H1 (cell line): ENCODE results near the gene MTFMT. TPM values are rescaled to one million over a fixed set of nuclear protein-coding genes. Genes with fewer than 3 reads are reported as not detected.

ENCODE experiments used
- CTCF ChIA-PET: fragments of 300-600 bp; sonication (Branson Sonifier 250); formaldehyde crosslinking; loops from one replicate; lab custom pipeline; 2021; ENCODE audit not compliant: partially characterized antibody; lab: Charles Lee
- POLR2A ChIA-PET: fragments of 300-600 bp; sonication (Branson Sonifier 250); formaldehyde crosslinking; loops from one replicate; lab custom pipeline; 2021; ENCODE audit warnings: inconsistent platforms; ENCODE audit not compliant: partially characterized antibody; lab: Charles Lee
- DNase-seq, 2 experiments: peaks; one replicate each; pipeline versions ENCODE4 v3.0.0 to v3.0.0-alpha.2; 2010 to 2022; ENCODE audit warnings: low spot score in 2 of 2, low read depth in 1 of 2, mixed read lengths in 1 of 2
- FAIRE-seq: peaks from 2 replicates; lab custom pipeline; 2011; peaks lifted over from hg19 to GRCh38; lab: Jason Lieb, UNC
- H2AFZ ChIP-seq: 2 replicates; pipeline ENCODE4 v1.8.1; 2012; ENCODE audit warnings: low read length, inconsistent platforms
- H2AK5ac ChIP-seq: 2 replicates; pipeline ENCODE4 v1.6.1; 2013; ENCODE audit warnings: low read depth, low read length
- H2BK120ac ChIP-seq: replicated peaks from 2 replicates; pipeline ENCODE3; 2013; ENCODE audit warnings: low read depth, low read length, inconsistent platforms
- H2BK12ac ChIP-seq: 2 replicates; pipeline ENCODE4 v1.6.1; 2013; ENCODE audit warnings: low read depth, low read length
- H2BK15ac ChIP-seq: 2 replicates; pipeline ENCODE4 v1.6.1; 2013; ENCODE audit warnings: low read length
- H2BK20ac ChIP-seq: 2 replicates; pipeline ENCODE4 v1.6.1; 2013; ENCODE audit warnings: low read length
- H2BK5ac ChIP-seq: 2 replicates; pipeline ENCODE4 v1.6.1; 2013; ENCODE audit warnings: low read depth, low read length
- H3K14ac ChIP-seq: 2 replicates; pipeline ENCODE4 v1.6.1; 2013; ENCODE audit warnings: inconsistent platforms; ENCODE audit not compliant: insufficient read length
- H3K18ac ChIP-seq: 2 replicates; pipeline ENCODE4 v1.6.1; 2013; ENCODE audit warnings: low read length; ENCODE audit errors: extremely low read depth
- H3K23ac ChIP-seq: 2 replicates; pipeline ENCODE4 v1.6.1; 2013; ENCODE audit warnings: inconsistent platforms; ENCODE audit not compliant: insufficient read length
- H3K23me2 ChIP-seq: 2 replicates; pipeline ENCODE4 v1.6.1; 2013; ENCODE audit warnings: low read depth, low read length
- H3K27ac ChIP-seq: 2 replicates; pipeline ENCODE4 v1.6.1; 2011; ENCODE audit warnings: low read depth, low read length, inconsistent platforms
- H3K27me3 ChIP-seq, 4 experiments: replicated peaks in 1 of 4; 1 replicate in 1 of 4; 2 replicates in 3 of 4; pipeline versions ENCODE4 v1.6.1 to v1.8.1; 2011 to 2013; ENCODE audit warnings: low read length in 3 of 4, mild to moderate bottlenecking in 3 of 4, inconsistent platforms in 2 of 4, mixed read lengths in 2 of 4, moderate library complexity in 1 of 4; ENCODE audit not compliant: control insufficient read depth in 3 of 4, insufficient read depth in 3 of 4; ENCODE audit errors: extremely low read depth in 1 of 4
- H3K36me3 ChIP-seq, 4 experiments: 2 replicates each; pipeline versions ENCODE4 v1.6.1 to v1.8.1; 2011 to 2013; ENCODE audit warnings: mild to moderate bottlenecking in 4 of 4, low read length in 3 of 4, moderate library complexity in 2 of 4, control low read depth in 1 of 4, inconsistent platforms in 1 of 4; ENCODE audit not compliant: insufficient read depth in 4 of 4, control insufficient read depth in 2 of 4
- H3K4ac ChIP-seq: replicated peaks from 2 replicates; pipeline ENCODE3; 2013; ENCODE audit warnings: low read length, low read depth, mixed read lengths, inconsistent platforms; ENCODE audit not compliant: insufficient read length
- H3K4me1 ChIP-seq, 4 experiments: replicated peaks in 1 of 4; 1 replicate in 1 of 4; 2 replicates in 3 of 4; pipeline versions ENCODE4 v1.6.1 to v1.8.1; 2011 to 2013; ENCODE audit warnings: low read length in 3 of 4, inconsistent platforms in 2 of 4, mixed read lengths in 1 of 4; ENCODE audit not compliant: insufficient read depth in 4 of 4, control insufficient read depth in 3 of 4
- H3K4me2 ChIP-seq, 2 experiments: 2 replicates each; pipeline versions ENCODE4 v1.6.1 to v1.8.1; 2011 to 2013; ENCODE audit warnings: low read depth in 2 of 2, low read length in 2 of 2, control low read depth in 1 of 2, inconsistent platforms in 1 of 2, mild to moderate bottlenecking in 1 of 2; ENCODE audit not compliant: insufficient read depth in 1 of 2
- H3K4me3 ChIP-seq, 4 experiments: fragments of 200-600, 300-600 bp in 1 of 4; sonication (generic), shearing (Covaris generic), sonication (Bioruptor Twin) in 1 of 4; 2 replicates each; pipeline versions ENCODE4 v1.5.1 to v1.8.1; 2011 to 2016; ENCODE audit warnings: low read length in 4 of 4, low read depth in 3 of 4, control low read depth in 2 of 4, inconsistent platforms in 2 of 4, mild to moderate bottlenecking in 2 of 4, mixed read lengths in 1 of 4, moderate library complexity in 1 of 4; ENCODE audit not compliant: insufficient read depth in 2 of 4; ENCODE audit errors: extremely low read depth in 1 of 4
- H3K56ac ChIP-seq: replicated peaks from 2 replicates; pipeline ENCODE3; 2013; ENCODE audit warnings: low read depth, mild to moderate bottlenecking, mixed read lengths, low read length, inconsistent platforms; ENCODE audit not compliant: insufficient read length
- H3K79me1 ChIP-seq: 2 replicates; pipeline ENCODE4 v1.6.1; 2013; ENCODE audit warnings: low read depth, low read length, control low read depth
- H3K79me2 ChIP-seq, 2 experiments: 2 replicates each; pipeline versions ENCODE4 v1.6.1 to v1.8.1; 2012 to 2013; ENCODE audit warnings: low read length in 2 of 2, mild to moderate bottlenecking in 2 of 2, inconsistent platforms in 1 of 2; ENCODE audit not compliant: insufficient read depth in 2 of 2, control insufficient read depth in 1 of 2
- H3K9ac ChIP-seq, 4 experiments: replicated peaks in 1 of 4; 1 replicate in 1 of 4; 2 replicates in 3 of 4; pipeline versions ENCODE4 v1.6.1 to v1.8.1; 2011 to 2013; ENCODE audit warnings: low read depth in 3 of 4, low read length in 3 of 4, control low read depth in 2 of 4, mild to moderate bottlenecking in 2 of 4, moderate library complexity in 2 of 4, inconsistent platforms in 1 of 4; ENCODE audit errors: extremely low read depth in 1 of 4
- H3K9me3 ChIP-seq, 2 experiments: 2 replicates each; pipeline versions ENCODE4 v1.6.1 to v1.8.1; 2012 to 2013; ENCODE audit warnings: mild to moderate bottlenecking in 2 of 2, moderate library complexity in 2 of 2, control low read depth in 1 of 2, inconsistent platforms in 1 of 2, low read depth in 1 of 2, low read length in 1 of 2, mixed read lengths in 1 of 2; ENCODE audit not compliant: insufficient read depth in 2 of 2
- H4K20me1 ChIP-seq, 2 experiments: replicated peaks in 1 of 2; 2 replicates each; pipeline versions ENCODE3 to v1.8.1; 2011 to 2013; ENCODE audit warnings: inconsistent platforms in 2 of 2, low read length in 2 of 2, mild to moderate bottlenecking in 1 of 2; ENCODE audit not compliant: insufficient read depth in 2 of 2, control insufficient read depth in 1 of 2
- H4K5ac ChIP-seq: 2 replicates; pipeline ENCODE4 v1.6.1; 2013; ENCODE audit warnings: low read length, low read depth, mixed read lengths, inconsistent platforms; ENCODE audit not compliant: insufficient read length
- H4K8ac ChIP-seq: 2 replicates; pipeline ENCODE4 v1.8.0; 2013; ENCODE audit warnings: mild to moderate bottlenecking, moderate library complexity, low read length, inconsistent platforms; ENCODE audit not compliant: insufficient read depth; ENCODE audit errors: extremely low read depth
- H4K91ac ChIP-seq: replicated peaks from 2 replicates; pipeline ENCODE3; 2013; ENCODE audit warnings: low read length, mixed read lengths, inconsistent platforms; ENCODE audit not compliant: insufficient read length
- ASH2L ChIP-seq: fragments of 200-600, 300-600 bp; sonication (generic); IDR thresholded peaks from one replicate; pipeline ENCODE4 v1.7.1; 2017; ENCODE audit warnings: low read length
- CBX8 ChIP-seq: fragments of 300-800, 300-1000 bp; sonication (generic); IDR thresholded peaks from 2 replicates; pipeline ENCODE4 v1.7.1; 2016; ENCODE audit warnings: low read depth, low read length, borderline replicate concordance
- MAX ChIP-seq: IDR thresholded peaks from 2 replicates; pipeline ENCODE4 v1.6.1; 2012; ENCODE audit warnings: inconsistent platforms
- NRF1 ChIP-seq: IDR thresholded peaks from 2 replicates; pipeline ENCODE4 v1.6.1; 2011; ENCODE audit warnings: mild to moderate bottlenecking, low read depth, low read length, improper control_type of control experiment
- POLR2AphosphoS5 ChIP-seq: IDR thresholded peaks from 2 replicates; pipeline ENCODE4 v1.6.1; 2011; ENCODE audit warnings: low read depth, low read length
- RBBP5 ChIP-seq: IDR thresholded peaks from 2 replicates; pipeline ENCODE4 v1.7.1; 2012; ENCODE audit warnings: low read depth, mild to moderate bottlenecking, inconsistent platforms, low read length, moderate library complexity, borderline replicate concordance
- RXRA ChIP-seq: IDR thresholded peaks from 2 replicates; pipeline ENCODE4 v1.6.1; 2011; ENCODE audit warnings: low read depth, mild to moderate bottlenecking, low read length, moderate library complexity; ENCODE audit not compliant: insufficient read depth
- TAF1 ChIP-seq: IDR thresholded peaks from 2 replicates; pipeline ENCODE4 v1.6.1; 2011; ENCODE audit warnings: mild to moderate bottlenecking, low read depth, low read length
- WGBS, 2 experiments: shearing (Covaris generic) in 1 of 2; methylation state at CpG; one replicate each; pipeline versions ENCODE4 v1.1.6 to v1.1.7; 2013 to 2015; ENCODE audit warnings: low lambda C conversion rate in 2 of 2, mixed read lengths in 2 of 2, inconsistent platforms in 1 of 2, low coverage in 1 of 2, missing lambda C conversion rate in 1 of 2; ENCODE audit not compliant: insufficient replicate concordance in 2 of 2, insufficient coverage in 1 of 2, insufficient read length in 1 of 2; ENCODE audit errors: extremely low coverage in 1 of 2, missing lambda C conversion rate in 1 of 2; 5-methylcytosine and 5-hydroxymethylcytosine counted together
- long read RNA-seq, 2 experiments: library from RNA in 1 of 2; library from capped mRNA in 1 of 2; stranded (forward); transcript quantifications; one replicate each; pipeline ENCODE4 v2.0.0, GENCODE V29; 2021; ENCODE audit warnings: inconsistent platforms in 1 of 2
- polyA minus RNA-seq, 3 experiments: library from RNA; depleted of rRNA, polyadenylated mRNA; stranded (reverse); fragments of >200 nt; gene quantifications; 1 replicate in 2 of 3; 2 replicates in 1 of 3; pipeline ENCODE4 v1.2.3, GENCODE V29; 2011
- polyA plus RNA-seq, 7 experiments: library from polyadenylated mRNA; depleted of rRNA in 3 of 7; stranded (reverse) in 5 of 7; unstranded in 2 of 7; fragments of >200 nt in 5 of 7; fragments of 200-250 nt in 2 of 7; gene quantifications; 1 replicate in 5 of 7; 2 replicates in 1 of 7; 4 replicates in 1 of 7; pipeline versions ENCODE4 v1.2.1 to v1.2.3, GENCODE V29; 2011 to 2013; ENCODE audit warnings: missing spikeins in 2 of 7, mixed read lengths in 2 of 7
- total RNA-seq: library from RNA; stranded (reverse); fragmentation: NEBNext Ultra II Directional; extraction: Animal tissue kit (Norgen Biotek cat#: 25700); gene quantifications from 2 replicates; pipeline ENCODE4 v1.2.1, GENCODE V29; 2021

Gene MTFMT
- total RNA-seq (16.5 and 20.8 TPM in 2 replicates), polyA plus RNA-seq (2011; rRNA removed) (6.8 and 7.7 TPM in 2 replicates), polyA minus RNA-seq (2011; rRNA and poly(A)+ RNA removed) (7.6 and 7.7 TPM in 2 replicates)
- polyA plus RNA-seq (2011; cell fraction: cytosol; rRNA removed): 10.5 TPM
- 4.2 TPM for polyA plus RNA-seq (2011; cell fraction: nucleus; rRNA removed)
- 9.7 to 15.8 TPM (median 10.5 TPM) in 4 replicates for polyA plus RNA-seq (2012, experiment 1 of 2)
- polyA plus RNA-seq (2012, experiment 2 of 2): 9.9 TPM
- 14.6 TPM for polyA plus RNA-seq (2013, experiment 1 of 2)
- polyA plus RNA-seq (2013, experiment 2 of 2): 14.9 TPM
- 8.3 TPM for polyA minus RNA-seq (2011; cell fraction: cytosol; rRNA and poly(A)+ RNA removed)
- 10.2 TPM for polyA minus RNA-seq (2011; cell fraction: nucleus; rRNA and poly(A)+ RNA removed)
- long read RNA-seq, experiment 1, partial matches to known transcripts: 2 of 12 reads
- long read RNA-seq, experiment 1, other reads (novel, unspliced or antisense): 6 of 12 reads
- long read RNA-seq, experiment 2, partial matches to known transcripts: 1 of 3 reads
- long read RNA-seq, experiment 2, other reads (novel, unspliced or antisense): 1 of 3 reads

- H4K91ac ChIP-seq: peak within 1 kb of the TSS; percentile 40
- no peak within 1 kb of the TSS for H2BK15ac ChIP-seq
- no peaks in the 10 kb centered on the region; the same call in 1 of the 2 replicates for H3K23me2 ChIP-seq
- H3K79me1 ChIP-seq: peaks cover 5% of the 10 kb centered on the region; the same call in 1 of the 2 replicates
- FAIRE-seq (no peak), DNase-seq (peak in 1 of 2 experiments; percentile 98)
- H3K23ac ChIP-seq: no peak within 1 kb of the TSS
- peak within 1 kb of the TSS; percentile 43; the same call in 1 of the 2 replicates for H2AFZ ChIP-seq
- no peak within 1 kb of the TSS for H3K4ac ChIP-seq
- no peak within 1 kb of the TSS for H2BK120ac ChIP-seq
- no peak within 1 kb of the TSS for H2BK12ac ChIP-seq
- peak within 1 kb of the TSS; percentile 88 to 94 for H3K4me2 ChIP-seq
- no peak within 1 kb of the TSS for H2AK5ac ChIP-seq
- CTCF ChIA-PET: no interaction called here
- H3K9ac ChIP-seq: peak within 1 kb of the TSS; percentile 72 to 87 (median 76)
- 1% methylated on average over 73 of the region's 73 CpGs; no CpG with 5 or more reads in 1 of the 2 experiments for WGBS, 2 experiments
- peak within 1 kb of the TSS; percentile 80; the same call in 1 of the 2 replicates for H3K18ac ChIP-seq
- H2BK20ac ChIP-seq: no peak within 1 kb of the TSS
- H3K27me3 ChIP-seq: no peaks in the 10 kb centered on the region
- H3K9me3 ChIP-seq: no peaks in the 10 kb centered on the region
- H3K4me1 ChIP-seq: peaks cover 0 to 2% (median 0%) of the 10 kb centered on the region in 4 experiments; a peak in 1 of 7 replicates
- H2BK5ac ChIP-seq: no peak within 1 kb of the TSS
- H4K20me1 ChIP-seq: peaks cover 0 to 1% of the 10 kb centered on the region in 2 experiments
- no peak within 1 kb of the TSS for H3K56ac ChIP-seq
- H3K14ac ChIP-seq: no peak within 1 kb of the TSS
- H3K27ac ChIP-seq: no peak within 1 kb of the TSS; the same call in 1 of the 2 replicates
- H4K5ac ChIP-seq: peak within 1 kb of the TSS; percentile 71
- peak within 1 kb of the TSS; percentile 87 for H4K8ac ChIP-seq
- H3K79me2 ChIP-seq: peaks cover 0 to 7% of the 10 kb centered on the region in 2 experiments; a peak in 1 of 4 replicates
- peaks cover 0 to 16% (median 2%) of the 10 kb centered on the region in 4 experiments; a peak in 5 of 8 replicates for H3K36me3 ChIP-seq
- POLR2A ChIA-PET: interaction anchor here (0.6 kb wide), 1 partner anchor 27 kb away, joined by 3 read pairs; no protein-coding TSS in a partner anchor
- peak within 1 kb of the TSS; percentile 75 to 93 (median 88) for H3K4me3 ChIP-seq
- TF ChIP-seq NRF1 (peak; percentile 89), ASH2L (peak; percentile 72), POLR2AphosphoS5 (peak; percentile 72), CBX8 (no peak), MAX (0 out of 2 replicates have a peak, but pooled peaks have one; percentile 19), RXRA (no peak), TAF1 (peak; percentile 71; the same call in 1 of the 2 replicates), RBBP5 (peak; percentile 75; the same call in 1 of the 2 replicates)
These were observed at the start of gene MTFMT for GRCh38 chr15:65028921-65029735. Gene MTFMT (minus strand): TSS chr15:65029639. CDS start chr15:65029613, 26 bp downstream.
